Activated naive CD4-positive, alpha-beta T cell (primary cell): ENCODE results near the gene AOC1.
"Not testable (repeated sequence)": the region's sequence is repeated elsewhere in the genome, so short reads cannot be mapped to it uniquely, and the experiment has no call there.

ENCODE experiments used
- DNase-seq, 4 experiments: peaks; one replicate each; lab custom pipeline; 2025; lab: John Stamatoyannopoulos, UW

AOC1 gene, protein sequence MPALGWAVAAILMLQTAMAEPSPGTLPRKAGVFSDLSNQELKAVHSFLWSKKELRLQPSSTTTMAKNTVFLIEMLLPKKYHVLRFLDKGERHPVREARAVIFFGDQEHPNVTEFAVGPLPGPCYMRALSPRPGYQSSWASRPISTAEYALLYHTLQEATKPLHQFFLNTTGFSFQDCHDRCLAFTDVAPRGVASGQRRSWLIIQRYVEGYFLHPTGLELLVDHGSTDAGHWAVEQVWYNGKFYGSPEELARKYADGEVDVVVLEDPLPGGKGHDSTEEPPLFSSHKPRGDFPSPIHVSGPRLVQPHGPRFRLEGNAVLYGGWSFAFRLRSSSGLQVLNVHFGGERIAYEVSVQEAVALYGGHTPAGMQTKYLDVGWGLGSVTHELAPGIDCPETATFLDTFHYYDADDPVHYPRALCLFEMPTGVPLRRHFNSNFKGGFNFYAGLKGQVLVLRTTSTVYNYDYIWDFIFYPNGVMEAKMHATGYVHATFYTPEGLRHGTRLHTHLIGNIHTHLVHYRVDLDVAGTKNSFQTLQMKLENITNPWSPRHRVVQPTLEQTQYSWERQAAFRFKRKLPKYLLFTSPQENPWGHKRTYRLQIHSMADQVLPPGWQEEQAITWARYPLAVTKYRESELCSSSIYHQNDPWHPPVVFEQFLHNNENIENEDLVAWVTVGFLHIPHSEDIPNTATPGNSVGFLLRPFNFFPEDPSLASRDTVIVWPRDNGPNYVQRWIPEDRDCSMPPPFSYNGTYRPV

DNA sequence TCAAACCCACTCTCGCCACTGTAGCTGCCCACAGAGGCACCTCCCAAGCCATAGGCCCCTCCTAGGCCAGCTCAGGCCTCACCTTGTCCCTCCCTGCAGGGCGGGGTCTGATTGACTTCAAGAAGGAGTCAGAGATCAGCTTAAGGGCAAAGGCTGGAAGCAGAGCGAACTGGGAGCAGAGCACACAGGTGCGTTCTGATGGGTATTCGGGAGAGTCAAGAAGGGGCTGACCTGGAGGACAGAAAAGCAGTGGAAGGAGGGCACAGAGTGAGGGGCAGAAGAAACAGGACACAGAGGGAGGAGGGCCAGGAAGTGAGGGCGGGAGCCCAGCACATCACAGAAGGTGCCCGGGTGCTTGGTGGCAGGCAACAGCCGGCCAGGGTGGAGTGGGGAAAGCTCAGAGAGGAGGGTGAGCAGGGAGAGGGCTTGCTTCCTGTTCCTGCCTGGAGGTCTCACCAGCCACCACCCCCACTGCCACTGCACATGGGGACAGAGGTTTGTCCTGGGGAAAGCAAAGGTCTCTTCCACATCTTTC lies at the start of gene AOC1:
Gene AOC1, plus strand, starts transcription at position 147 of the 535 bp plus-strand sequence. CDS start 3,954 bp downstream, outside the sequence.
- DNase-seq, result no peak

DNA sequence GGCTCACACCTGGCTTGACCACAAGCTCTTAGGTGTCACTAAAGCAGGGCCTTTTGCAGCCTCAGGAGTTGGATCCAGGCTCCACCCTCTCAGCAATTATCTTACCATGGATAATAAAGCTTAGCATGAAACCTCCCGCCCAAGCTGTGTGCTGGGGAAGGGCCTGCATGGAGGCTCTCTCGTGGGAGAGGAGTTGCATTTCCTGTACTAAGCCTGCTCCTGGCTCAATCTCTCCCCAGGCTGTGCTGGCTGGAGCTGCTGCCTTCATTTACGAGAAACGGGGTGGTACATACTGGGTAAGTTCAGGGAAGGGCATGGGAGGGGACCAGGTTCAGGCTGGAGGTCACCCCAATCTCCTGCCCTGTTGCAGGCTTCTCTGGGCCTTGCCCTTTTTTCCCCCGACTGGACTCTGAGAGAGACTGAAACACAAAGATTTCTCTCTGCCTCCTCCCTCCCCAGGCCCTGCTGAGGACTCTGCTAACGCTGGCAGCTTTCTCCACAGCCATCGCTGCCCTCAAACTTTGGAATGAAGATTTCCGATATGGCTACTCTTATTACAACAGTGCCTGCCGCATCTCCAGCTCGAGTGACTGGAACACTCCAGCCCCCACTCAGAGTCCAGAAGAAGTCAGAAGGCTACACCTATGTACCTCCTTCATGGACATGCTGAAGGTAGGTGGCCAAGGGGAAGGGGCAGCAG lies 49.0 kb upstream of the AOC1 start:
- DNase-seq, result no peak

DNA sequence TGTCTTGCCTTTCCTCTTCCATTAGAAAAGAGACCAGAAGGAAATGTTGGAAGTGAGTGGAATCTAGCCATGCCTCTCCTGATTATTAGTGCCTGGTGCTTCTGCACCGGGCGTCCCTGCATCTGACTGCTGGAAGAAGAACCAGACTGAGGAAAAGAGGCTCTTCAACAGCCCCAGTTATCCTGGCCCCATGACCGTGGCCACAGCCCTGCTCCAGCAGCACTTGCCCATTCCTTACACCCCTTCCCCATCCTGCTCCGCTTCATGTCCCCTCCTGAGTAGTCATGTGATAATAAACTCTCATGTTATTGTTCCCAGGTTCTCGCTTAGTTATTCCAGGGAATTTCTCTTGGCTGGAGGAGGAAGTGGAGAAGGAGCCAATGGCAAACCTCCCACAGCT lies 47.5 kb upstream of the AOC1 start:
- no peak for DNase-seq

DNA sequence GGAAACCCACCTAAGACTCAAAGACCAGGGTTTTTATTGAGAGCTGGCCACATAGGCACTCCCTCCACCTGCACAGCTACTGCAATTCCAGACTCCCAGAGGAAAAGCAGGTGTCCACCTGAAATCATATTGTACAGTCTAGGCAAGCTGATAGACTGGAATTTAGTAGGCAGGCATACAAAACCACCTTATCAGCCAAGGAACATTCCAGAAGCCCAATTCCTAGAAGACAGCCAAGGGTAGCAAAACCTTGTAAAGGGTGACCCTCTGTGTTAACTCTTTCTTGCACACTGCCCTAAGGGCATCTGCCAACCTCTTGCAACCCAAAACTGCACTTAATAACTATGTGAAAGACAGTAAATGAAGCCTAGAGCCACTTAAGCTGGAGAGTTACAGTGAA lies 46.5 kb upstream of the AOC1 start:
- DNase-seq, result no peak

DNA sequence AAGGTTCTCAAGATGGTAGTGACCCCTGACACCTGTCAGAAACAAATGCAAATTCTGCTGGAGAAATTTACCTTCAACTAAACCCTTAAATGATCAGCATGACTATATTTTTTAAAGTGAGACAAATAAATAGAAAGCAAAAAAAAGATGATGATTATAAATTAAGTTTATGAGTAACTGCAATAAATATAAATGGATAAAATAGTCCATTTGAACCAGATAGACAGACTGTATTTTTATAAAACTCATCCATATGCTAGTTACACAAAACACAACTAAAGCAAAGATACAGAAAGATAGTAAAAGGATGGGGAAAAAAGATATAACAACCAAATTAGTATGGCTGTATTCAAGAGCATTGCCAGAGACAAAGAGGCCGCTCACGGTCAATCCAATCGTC lies 45.9 kb upstream of the AOC1 start:
- no peak for DNase-seq

DNA sequence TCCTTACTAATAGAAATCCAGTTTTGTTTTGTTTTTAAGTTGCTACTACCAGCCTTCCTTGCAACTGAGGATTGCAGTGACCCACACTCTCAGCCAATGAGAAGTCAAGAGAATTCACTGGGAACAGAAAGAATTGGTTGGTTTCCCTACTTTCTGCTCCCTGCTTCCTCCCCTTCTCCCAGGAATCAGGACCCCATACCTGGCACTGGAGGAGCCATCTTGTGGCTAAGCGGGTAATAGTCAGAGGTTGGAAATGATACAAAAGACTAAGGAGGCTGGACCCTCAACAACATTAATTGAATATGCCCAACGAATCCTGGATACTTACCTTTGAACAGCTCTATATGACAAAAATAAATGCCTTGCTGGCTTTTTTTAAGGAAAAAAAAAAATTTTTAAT lies 45.5 kb upstream of the AOC1 start:
- DNase-seq, result no peak

DNA sequence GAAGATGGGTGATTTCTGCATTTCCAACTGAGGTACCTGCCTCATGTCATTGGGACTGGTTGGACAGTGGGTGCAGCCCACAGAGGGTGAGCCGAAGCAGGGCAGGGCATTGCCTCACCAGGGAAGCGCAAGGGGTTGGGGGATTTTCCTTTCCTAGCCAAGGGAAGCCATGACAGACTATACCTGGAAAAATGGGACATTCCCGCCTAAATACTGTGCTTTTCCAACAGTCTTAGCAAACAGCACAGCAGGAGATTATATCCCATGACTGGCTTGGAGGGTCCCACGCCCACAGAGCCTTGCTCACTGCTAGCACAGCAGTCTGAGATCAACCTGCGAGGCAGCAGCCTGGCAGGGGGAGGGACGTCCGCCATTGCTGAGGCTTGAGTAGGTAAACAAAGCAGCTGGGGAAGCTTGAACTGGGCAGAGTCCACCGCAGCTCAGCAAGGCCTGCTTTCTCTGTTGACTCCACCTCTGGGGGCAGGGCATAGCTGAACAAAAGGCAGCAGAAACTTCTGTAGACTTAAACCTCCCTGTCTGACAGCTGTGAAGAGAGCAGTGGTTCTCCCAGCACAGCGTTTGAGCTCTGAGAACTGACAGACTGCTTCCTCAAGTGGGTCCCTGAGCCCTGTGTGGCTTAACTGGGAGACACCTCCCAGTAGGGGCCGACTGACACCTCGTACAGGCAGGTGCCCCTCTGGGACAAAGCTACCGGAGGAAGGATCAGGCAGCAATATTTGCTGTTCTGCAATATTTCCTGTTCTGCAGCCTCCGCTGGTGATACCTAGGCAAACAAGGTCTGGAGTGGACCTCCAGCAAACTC lies 44.5 kb upstream of the AOC1 start:
- not testable (repeated sequence) for DNase-seq

DNA sequence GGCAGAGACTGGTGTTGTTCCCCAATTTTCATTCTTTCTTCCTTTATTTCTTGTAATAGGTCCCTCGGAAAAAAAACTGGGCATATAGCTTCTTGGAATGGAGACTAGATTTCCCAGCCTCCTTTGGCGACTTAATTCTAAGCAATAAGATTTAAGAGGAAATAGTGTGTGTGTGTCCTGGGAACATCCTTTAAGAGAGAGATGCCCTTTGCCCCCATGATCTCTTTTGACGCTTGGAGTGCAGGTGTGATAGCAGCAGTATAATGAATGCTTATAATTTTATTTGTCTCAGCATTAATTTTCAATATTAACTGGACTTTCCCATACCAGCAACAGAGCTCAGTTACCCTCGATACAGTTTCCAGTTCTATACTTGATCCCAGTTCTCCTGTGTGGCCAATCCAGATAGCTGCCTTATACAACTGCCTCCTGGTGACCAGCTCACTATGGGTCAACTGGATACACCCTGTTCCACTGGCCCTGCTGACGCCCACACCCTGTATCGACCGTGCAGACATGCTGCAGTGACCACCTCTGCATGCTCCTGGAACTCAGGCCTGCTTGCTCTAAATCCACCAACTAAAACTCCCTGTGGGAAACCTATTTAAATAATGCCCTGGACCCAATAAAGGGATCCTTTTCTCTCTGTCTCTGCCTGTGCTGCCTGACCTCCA lies 37.9 kb upstream of the AOC1 start:
- no peak for DNase-seq

DNA sequence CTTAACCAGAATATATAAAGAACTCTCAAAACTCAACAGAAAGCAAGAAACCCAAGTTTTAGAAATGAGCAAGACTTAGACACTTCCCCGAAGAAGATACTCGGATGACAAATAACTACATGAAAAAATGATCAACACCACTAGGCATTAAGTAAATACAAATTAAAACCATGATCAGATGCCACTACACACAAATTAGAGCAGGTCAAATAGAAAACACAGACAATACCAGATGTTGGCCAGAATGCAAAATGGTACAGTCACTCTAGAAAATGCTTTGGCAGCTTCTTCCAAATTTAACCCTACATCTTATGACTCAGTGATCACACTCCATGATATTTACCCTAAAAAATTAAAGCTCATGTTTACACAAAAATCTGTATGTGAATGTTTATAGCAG lies 33.3 kb upstream of the AOC1 start:
- no peak for DNase-seq

DNA sequence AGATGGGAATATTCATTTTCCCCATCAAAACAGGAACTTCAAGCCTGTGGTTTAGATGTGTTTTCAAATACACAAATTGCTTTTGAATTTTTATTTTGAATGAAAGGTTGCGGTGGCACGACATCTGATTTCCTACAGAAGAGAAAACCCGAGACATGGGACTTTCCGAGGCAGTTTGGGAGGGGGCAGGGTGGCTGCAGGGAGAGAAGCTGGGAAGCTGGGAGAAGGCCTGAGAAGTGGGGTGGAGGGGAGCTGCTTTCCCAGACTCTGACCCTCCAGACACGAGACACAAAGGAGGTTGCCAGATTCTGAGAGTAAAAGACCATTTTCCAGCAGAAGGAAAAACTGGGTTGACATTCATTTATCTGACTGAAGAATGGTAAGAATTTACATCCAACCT lies 32.2 kb upstream of the AOC1 start:
- DNase-seq, result no peak

DNA sequence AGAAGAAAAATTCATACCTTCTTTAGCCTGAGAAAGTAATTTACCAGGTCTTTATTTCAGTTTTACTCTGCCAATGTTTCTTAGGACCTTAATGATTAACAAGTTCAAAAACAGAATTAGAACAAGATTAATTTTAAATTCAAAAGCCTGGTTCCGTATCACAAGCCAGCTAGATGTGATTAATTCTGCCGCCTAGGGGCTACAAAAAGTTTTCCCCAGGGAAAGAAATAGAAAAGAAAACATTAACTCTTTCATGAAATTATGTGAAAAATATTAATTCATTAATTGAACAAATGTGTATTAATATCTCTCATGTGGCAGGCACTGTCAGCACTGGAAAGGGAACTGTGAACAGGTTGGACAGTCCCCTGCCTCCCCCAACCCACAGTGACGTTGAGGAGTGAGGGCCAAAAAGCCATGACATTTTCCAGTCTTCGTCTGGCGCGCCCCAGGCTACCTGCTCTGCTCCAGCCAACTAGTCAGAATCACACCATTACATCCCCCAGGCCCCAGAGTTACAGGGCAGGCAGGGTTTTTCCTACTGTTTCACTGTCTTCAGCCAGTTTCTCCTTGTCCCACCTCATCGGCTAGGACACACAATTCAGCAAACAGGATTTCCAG lies 31.6 kb upstream of the AOC1 start:
- DNase-seq, result no peak

DNA sequence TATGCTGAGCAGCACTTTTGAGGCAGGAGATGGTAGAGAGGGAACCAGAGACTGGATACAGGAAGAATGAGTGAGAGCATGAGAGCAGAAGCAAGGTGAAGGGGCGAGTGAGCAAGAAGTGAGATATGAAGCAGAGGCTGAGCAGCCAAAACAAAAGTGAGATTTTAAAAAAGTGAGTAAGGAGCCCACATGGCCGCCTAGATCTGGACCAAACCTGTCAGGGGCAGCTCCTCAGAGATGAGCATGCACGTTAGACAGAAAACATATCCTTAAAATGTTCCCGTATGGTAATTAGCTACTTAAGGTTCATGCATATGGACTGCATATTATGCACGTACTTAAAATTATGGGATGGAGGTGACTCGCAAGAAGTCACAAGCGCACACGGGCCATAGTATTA lies 29.3 kb upstream of the AOC1 start:
- DNase-seq, result no peak

DNA sequence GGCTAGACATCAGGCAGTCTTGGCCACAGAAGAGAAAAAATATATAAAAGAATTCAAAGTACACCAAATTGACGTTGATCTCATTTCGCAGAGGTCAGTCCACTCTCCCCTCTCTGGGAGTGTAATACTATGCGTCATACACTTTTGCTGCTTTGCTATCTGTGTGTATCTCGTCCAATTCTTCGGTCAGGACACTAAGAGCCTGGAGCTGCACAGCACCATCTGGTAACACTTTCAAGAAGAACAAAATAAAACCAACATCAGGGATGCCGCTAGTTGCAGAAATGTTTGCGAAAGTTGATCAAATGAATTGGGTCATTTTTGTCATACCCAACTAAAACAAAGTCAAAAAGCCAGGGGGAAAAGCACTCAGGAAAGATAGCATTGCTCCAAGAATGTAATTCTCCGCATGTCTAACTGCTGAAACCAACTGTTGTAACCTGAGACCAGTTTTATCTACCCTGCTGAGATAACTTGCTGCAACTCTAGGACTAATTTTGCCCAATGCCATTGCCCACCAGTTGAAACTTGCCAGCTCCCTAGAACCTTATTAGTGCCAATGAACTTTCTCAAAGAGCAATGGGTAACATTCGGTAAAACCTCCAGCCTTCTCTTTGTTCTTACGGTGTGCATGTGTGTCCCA lies 28.7 kb upstream of the AOC1 start:
- no peak for DNase-seq

DNA sequence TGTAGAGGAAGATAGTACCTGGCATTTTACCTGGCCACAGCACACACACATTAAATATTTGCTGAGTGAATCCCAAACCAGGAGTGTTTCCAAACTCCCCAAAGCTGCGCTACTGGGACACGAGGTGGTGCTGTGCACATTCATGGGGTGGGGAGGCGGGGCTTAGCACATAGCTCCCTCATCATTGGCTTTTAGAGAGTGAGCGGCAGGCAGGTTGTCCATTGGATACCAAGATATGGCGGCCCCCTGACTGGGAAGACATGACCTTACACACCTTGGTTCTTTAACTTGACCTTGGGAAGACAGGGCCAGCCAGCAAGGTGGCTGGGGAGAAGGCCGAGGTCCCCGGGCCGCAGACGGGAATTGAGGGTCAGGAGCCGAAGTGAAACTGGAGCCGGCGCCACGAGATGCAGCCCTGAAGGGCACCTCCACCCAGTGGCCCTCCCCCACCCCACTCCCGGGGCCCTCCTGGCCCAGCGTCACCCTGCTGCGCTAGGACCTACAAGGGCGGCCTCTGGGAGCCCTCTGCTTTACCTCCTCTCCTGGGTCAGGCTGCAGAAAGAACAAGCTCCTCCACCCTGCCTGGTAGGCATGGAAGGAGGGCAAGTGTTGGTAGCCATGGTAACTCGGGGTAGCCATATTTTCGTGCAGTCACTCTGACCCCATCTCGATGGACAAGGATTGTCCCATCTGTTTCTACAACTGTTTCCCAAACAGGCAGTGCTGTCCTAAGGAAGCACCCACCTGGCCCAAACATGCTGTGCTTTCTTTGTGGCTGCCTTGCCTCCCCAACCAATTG lies 27.7 kb upstream of the AOC1 start:
- DNase-seq, result no peak

DNA sequence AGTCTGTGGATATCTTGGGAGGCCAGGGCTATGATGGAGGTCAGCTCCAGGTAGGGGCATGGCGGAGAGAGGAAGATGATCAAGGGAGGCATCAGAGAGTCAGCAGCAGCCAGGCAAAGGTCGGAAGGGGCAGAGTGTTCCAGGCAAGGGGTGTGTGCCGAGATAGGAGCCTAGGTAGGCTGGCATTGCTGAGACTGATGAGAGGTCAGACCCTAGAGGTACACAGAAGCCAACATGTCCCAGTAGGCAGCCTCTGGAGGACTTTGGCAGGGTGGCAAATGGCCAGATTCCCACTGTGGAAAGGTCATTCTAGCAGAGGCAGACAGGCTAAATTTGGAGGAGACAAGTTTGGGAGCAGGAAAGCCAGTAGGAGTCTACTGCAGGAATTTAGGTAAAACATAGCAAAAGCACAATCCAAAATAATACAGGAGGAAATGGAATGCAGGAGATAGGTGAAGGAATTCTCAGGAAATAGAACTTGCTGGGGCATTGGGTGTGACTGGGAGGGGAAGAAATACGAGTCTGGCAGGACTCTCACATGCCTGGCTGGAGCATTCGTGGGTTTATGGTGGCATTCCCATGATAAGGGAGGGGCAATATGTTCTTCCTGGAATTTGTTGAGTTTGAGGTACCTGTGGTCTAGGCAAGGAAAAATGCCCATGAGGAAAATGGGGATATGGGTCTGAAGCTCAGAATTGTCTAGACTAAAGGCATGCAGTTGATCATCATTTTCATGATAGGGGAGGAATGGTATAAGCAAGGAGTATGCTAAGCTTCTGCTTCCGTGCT lies 26.1 kb upstream of the AOC1 start:
- DNase-seq, result no peak

DNA sequence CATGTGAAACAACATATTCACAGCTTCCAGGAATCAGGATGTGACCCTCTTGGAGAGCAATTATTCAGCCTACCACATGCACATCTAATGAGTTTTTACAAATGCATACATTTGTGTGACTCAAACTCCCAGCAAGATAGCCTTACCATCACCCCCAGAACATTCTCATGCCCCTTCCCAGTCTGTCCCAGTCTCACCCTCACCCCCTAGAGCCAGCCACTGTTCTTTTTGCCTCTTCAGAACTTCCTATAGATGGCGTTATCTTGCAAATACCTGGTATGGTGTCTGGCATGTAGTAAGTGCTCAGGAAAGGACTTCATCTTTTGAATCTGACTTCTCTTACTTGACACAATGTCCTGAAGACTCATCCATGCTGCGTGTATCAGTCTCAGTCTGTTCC lies 23.9 kb upstream of the AOC1 start:
- DNase-seq, result no peak

DNA sequence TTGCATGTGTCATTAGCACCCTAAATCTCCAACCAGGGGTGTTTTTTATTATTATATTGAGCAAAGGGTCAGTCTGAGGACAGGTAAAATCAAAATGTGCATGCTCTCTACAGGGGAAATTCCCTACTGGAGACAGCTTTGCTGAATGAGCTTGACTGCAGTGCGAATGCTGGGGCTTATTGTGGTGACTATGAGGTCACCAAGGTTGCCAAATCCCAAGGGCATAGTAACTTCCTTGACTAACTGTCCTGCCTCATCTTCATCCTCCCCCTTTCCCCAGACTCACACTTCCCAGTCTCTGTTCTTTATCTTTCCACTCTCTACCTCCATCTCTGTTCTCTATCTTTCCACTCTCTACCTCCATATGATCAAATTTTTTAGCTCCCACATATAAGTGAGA lies 22.9 kb upstream of the AOC1 start:
- no peak for DNase-seq

DNA sequence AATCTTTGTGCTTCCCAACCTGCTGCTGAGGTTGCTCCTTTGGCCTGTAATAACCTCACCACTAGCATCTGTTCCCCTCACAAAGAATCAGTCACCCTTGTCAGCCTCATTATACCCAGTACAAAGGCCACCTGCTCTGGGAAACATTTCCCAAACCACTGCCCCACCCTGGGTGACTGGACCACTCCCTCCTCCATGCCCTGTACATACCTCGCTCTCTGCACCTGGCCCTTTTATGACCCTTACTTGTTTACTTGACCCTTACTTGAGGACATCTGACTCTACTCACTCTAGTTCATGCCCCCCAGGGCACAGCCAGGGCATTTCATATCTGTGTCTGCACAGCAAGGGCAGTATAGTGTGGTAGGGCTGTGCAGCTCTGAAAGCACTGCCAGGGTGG lies 21.4 kb upstream of the AOC1 start:
- DNase-seq, result no peak

DNA sequence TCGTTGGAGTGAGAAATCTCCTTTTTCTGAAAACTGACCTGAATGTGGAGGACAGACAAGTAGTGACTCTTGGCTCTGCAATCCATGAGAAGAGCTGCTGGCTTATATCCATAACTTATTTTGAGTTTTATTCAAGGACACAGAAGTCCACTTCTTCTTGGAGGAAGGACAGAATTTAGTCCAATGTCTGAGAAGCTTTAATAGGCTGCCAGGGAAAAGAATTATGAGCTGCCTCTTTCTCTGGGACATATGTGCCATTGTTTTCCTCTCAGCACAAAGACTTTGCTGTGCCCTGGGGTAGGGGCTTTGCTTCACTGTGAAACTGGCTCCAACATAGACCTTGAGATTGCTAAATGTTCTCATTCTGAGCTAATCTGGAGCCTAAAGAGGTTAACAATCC lies 20.5 kb upstream of the AOC1 start:
- no peak for DNase-seq
